Measurements from ENCODE around the gene SNAP47.
A peak's percentile ranks its signal among the peaks of the same experiment; 100 is the strongest.
"Not testable (repeated sequence)": the region's sequence is repeated elsewhere in the genome, so short reads cannot be mapped to it uniquely, and the experiment has no call there.

The SNAP47 gene

GRCh38 chr1:227734856-227735538 is at the start of gene SNAP47, which contains the start of gene JMJD4:
TSS of gene SNAP47 (plus strand) at chr1:227735435. CDS start at chr1:227747737, 12,302 bp downstream.
TSS of gene JMJD4 (minus strand) at chr1:227735302. CDS start at chr1:227735273, 29 bp downstream.
- DNase-seq, result peak; percentile 96

GRCh38 chr1:227685807-227686206 is 49.4 kb upstream of the SNAP47 start:
- no peak for DNase-seq

- DNase-seq, result no peak
These were observed 37.8 kb upstream of the SNAP47 start for GRCh38 chr1:227697321-227697864.

- DNase-seq, result not testable (repeated sequence)
These were observed 33.6 kb upstream of the SNAP47 start for GRCh38 chr1:227701631-227702030.

- no peak for DNase-seq
These were observed 27.4 kb upstream of the SNAP47 start for GRCh38 chr1:227707846-227708245.

- no peak for DNase-seq
These were observed 25.8 kb upstream of the SNAP47 start for GRCh38 chr1:227709451-227709850.

GRCh38 chr1:227710474-227710873 is 24.8 kb upstream of the SNAP47 start:
- DNase-seq, result not testable (repeated sequence)

GRCh38 chr1:227712648-227713047 is 22.6 kb upstream of the SNAP47 start:
- DNase-seq, result no peak

GRCh38 chr1:227718932-227719331 is 16.3 kb upstream of the SNAP47 start:
- DNase-seq, result no peak

GRCh38 chr1:227723474-227723873 is 11.8 kb upstream of the SNAP47 start:
- no peak for DNase-seq

GRCh38 chr1:227725046-227725445 is 10.2 kb upstream of the SNAP47 start:
- DNase-seq, result no peak

- no peak for DNase-seq
These were observed 8.9 kb upstream of the SNAP47 start for GRCh38 chr1:227726318-227726717.

- no peak for DNase-seq
These were observed 8.2 kb upstream of the SNAP47 start for GRCh38 chr1:227726924-227727599.

- DNase-seq, result peak; percentile 19
These were observed 7.0 kb upstream of the SNAP47 start for GRCh38 chr1:227728059-227728891.

GRCh38 chr1:227728892-227729143 is 6.4 kb upstream of the SNAP47 start:
- no peak for DNase-seq

GRCh38 chr1:227729144-227729880 is 5.9 kb upstream of the SNAP47 start:
- no peak for DNase-seq

GRCh38 chr1:227729881-227730629 is 5.2 kb upstream of the SNAP47 start:
- peak; percentile 20 for DNase-seq

GRCh38 chr1:227730630-227731151 is 4.5 kb upstream of the SNAP47 start:
- DNase-seq, result no peak

- DNase-seq, result no peak
These were observed 4.0 kb upstream of the SNAP47 start for GRCh38 chr1:227731241-227731677.

- DNase-seq, result no peak
These were observed 3.3 kb upstream of the SNAP47 start for GRCh38 chr1:227731696-227732585.

All from suppressor macrophage treated with lipopolysaccharide for 4 hours (primary cell).